ENCODE measurements around the gene PACS1. TPM values are rescaled to one million over a fixed set of nuclear protein-coding genes. Genes with fewer than 3 reads are reported as not detected.

The PACS1 gene
- total RNA-seq, 2 experiments from 2014 or later: 179 to 183 TPM

GRCh38 chr11:66268952-66269905 is 199.2 kb downstream of the PACS1 start:
- Mint-ChIP-seq H3K36me3 (ENCODE audit: low read depth) (peaks cover 67% of the 10 kb centered on the region), H3K4me1 (ENCODE audit: low read depth) (peaks cover 51% of the 10 kb centered on the region), H3K27me3 (no peaks in the 10 kb centered on the region), H3K9me3 (no peaks in the 10 kb centered on the region), H3K27ac (peak overlapping the region; percentile 100), H3K4me3 (peak overlapping the region; percentile 96)
- ChIA-PET POLR2A (interaction anchor here (1.2 to 3.9 kb wide), 3 partner anchors 11 to 103 kb away, joined by 4 to 34 read pairs (median 31); partner anchors contain the start of genes CNIH2 and YIF1A), CTCF (interaction anchor here (5.6 kb wide), 1 partner anchor 12 kb away, joined by 36 read pairs; no protein-coding TSS in a partner anchor)
- Histone ChIP-seq H3K4me3 (ENCODE audit: low read length) (peak overlapping the region; percentile 99), H3K27me3 (ENCODE audit: control insufficient read depth in 1 of 2, insufficient read depth in 2 of 2, low read length in 2 of 2) (no peaks in the 10 kb centered on the region), H3K9me3 (ENCODE audit: control insufficient read depth in 1 of 2, insufficient read depth in 1 of 2, low read length in 2 of 2) (no peaks in the 10 kb centered on the region), H3K27ac (ENCODE audit: low read depth in 1 of 2, low read length in 2 of 2) (peak overlapping the region; percentile 83 to 87), H3K4me1 (ENCODE audit: insufficient read depth, low read length) (peaks cover 58% of the 10 kb centered on the region), H3K36me3 (ENCODE audit: insufficient read depth, low read length) (peaks cover 47% of the 10 kb centered on the region)
- peak in 1 of 14 experiments; percentile 27 for DNase-seq
- intact Hi-C loops (cut with DNase I, micrococcal nuclease): loop anchor here (1.0 to 10.0 kb wide), 4 partner anchors 13 to 554 kb away; partner anchors contain the start of genes KAT5 (in 1 of the 2), SF3B2 (in 1 of the 2) and YIF1A (in 1 of the 2)
- no peak for TF ChIP-seq CTCF (IDR thresholded peaks at IDR 0.05)
- ATAC-seq (ENCODE audit: poor library complexity): no peak

DNA sequence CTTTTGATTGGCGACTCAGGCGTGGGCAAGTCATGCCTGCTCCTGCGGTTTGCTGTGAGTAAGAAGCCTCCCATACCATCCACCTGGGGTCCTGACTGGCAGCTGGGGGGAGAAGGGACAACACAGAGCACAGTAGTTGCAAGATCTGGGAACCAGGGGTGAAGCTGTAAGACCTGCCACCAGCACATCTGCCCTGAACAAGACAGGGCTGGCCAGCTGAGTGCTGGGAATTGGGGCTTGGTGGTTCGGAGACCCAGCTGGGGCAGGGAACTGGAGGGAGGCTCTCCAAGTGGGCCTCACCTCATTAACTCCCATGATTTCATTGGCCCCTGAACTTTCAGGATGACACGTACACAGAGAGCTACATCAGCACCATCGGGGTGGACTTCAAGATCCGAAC is 201.7 kb downstream of the PACS1 start:
- ChIA-PET CTCF (interaction anchor here (0.9 to 1.4 kb wide), 2 partner anchors 49 to 560 kb away, joined by 3 to 5 read pairs; partner anchors contain the start of gene KAT5), POLR2A (interaction anchor here (1.6 kb wide), 1 partner anchor 17 kb away, joined by 5 read pairs; the partner anchor contains the start of gene YIF1A)
- no peak overlapping the region for H3K27ac Mint-ChIP-seq
- peaks cover 84% of the 10 kb centered on the region for H3K36me3 Mint-ChIP-seq (ENCODE audit: low read depth)
- H3K4me1 Mint-ChIP-seq (ENCODE audit: low read depth): peaks cover 48% of the 10 kb centered on the region
- peaks cover 54% of the 10 kb centered on the region for H3K4me1 ChIP-seq (ENCODE audit: insufficient read depth, low read length)
- DNase-seq (no peak), ATAC-seq (ENCODE audit: poor library complexity) (no peak)
- H3K27me3 Mint-ChIP-seq: no peaks in the 10 kb centered on the region
- peak overlapping the region; percentile 45 for H3K4me3 Mint-ChIP-seq
- intact Hi-C loops (cut with DNase I, micrococcal nuclease): no loop called here
- TF ChIP-seq CTCF (IDR thresholded peaks at IDR 0.05): no peak
- H3K27me3 ChIP-seq (ENCODE audit: control insufficient read depth in 1 of 2, insufficient read depth in 2 of 2, low read length in 2 of 2): no peaks in the 10 kb centered on the region
- no peaks in the 10 kb centered on the region for H3K9me3 ChIP-seq (ENCODE audit: control insufficient read depth in 1 of 2, insufficient read depth in 1 of 2, low read length in 2 of 2)
- peaks cover 54% of the 10 kb centered on the region for H3K36me3 ChIP-seq (ENCODE audit: insufficient read depth, low read length)
- no peaks in the 10 kb centered on the region for H3K9me3 Mint-ChIP-seq
- no peak overlapping the region for H3K27ac ChIP-seq (ENCODE audit: low read depth in 1 of 2, low read length in 2 of 2)
- no peak overlapping the region for H3K4me3 ChIP-seq (ENCODE audit: low read length)

DNA sequence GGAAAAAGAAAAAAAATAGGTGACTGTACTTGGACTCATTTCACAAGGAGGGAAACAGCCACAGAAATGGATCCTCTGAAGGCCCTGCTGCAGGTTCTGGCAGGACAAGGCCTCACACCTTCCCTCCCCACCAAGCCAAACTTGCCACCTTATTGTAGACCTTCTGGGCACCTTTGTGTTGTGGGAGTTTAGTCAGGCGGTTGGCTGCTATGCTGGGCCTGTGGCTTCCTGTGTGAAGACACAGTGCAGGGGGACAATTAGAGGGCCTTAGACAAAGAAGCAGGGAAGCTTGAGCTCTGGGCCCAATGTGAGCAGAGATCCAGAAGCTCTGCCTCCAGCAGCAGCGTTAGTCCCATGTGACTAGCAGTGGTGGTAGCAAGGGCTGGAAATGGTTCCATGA is 202.5 kb downstream of the PACS1 start:
- Mint-ChIP-seq H3K4me1 (ENCODE audit: low read depth) (peaks cover 49% of the 10 kb centered on the region), H3K9me3 (no peaks in the 10 kb centered on the region), H3K27ac (no peak overlapping the region), H3K36me3 (ENCODE audit: low read depth) (peaks cover 84% of the 10 kb centered on the region), H3K27me3 (no peaks in the 10 kb centered on the region), H3K4me3 (peak overlapping the region; percentile 34)
- intact Hi-C loops (cut with DNase I, micrococcal nuclease): no loop called here
- ATAC-seq (ENCODE audit: poor library complexity) (no peak), DNase-seq (peak in 2 of 14 experiments; percentile 46 to 64)
- TF ChIP-seq CTCF (IDR thresholded peaks at IDR 0.05): no peak
- ChIA-PET POLR2A (interaction anchor here (1.6 kb wide), 1 partner anchor 17 kb away, joined by 5 read pairs; the partner anchor contains the start of gene YIF1A), CTCF (interaction anchor here (1.7 kb wide), 1 partner anchor 10 kb away, joined by 6 read pairs; no protein-coding TSS in a partner anchor)
- Histone ChIP-seq H3K27ac (ENCODE audit: low read depth in 1 of 2, low read length in 2 of 2) (no peak overlapping the region), H3K9me3 (ENCODE audit: control insufficient read depth in 1 of 2, insufficient read depth in 1 of 2, low read length in 2 of 2) (no peaks in the 10 kb centered on the region), H3K4me1 (ENCODE audit: insufficient read depth, low read length) (peaks cover 55% of the 10 kb centered on the region), H3K4me3 (ENCODE audit: low read length) (no peak overlapping the region), H3K36me3 (ENCODE audit: insufficient read depth, low read length) (peaks cover 54% of the 10 kb centered on the region), H3K27me3 (ENCODE audit: control insufficient read depth in 1 of 2, insufficient read depth in 2 of 2, low read length in 2 of 2) (no peaks in the 10 kb centered on the region)

Measured in CD4-positive, alpha-beta T cell (primary cell).